HG03520 (cell line): ENCODE data around the gene TRIM9.

Experiments
- ATAC-seq: cut with Tn5 transposase; IDR thresholded peaks from one replicate; pipeline ENCODE4 v1.9.1; 2021; ENCODE audit warnings: mild to moderate bottlenecking, moderate library complexity; ENCODE audit not compliant: unreplicated experiment

Gene TRIM9

DNA sequence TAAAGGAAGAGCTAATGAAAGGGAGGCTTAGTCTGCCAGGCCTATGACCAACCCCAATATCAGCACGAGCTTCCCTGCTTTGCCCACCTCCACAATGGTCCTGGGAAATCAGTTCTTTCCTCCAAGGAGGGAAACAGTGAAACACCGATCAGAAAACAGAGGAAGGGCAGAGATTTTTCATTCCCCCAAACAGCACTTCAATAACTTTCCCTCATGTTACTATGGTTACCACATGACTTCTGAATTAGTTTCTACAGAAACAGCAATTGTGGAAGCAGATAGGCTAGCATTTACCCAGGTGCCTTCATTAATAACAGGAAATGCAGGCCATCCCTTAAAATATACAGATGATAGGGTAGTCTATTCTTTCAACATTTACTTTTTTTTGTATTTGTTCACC, 35.9 kb downstream of the TRIM9 start:
- no peak for ATAC-seq

GRCh38 chr14:51058382-51058781, 36.5 kb downstream of the TRIM9 start:
- no peak for ATAC-seq

DNA sequence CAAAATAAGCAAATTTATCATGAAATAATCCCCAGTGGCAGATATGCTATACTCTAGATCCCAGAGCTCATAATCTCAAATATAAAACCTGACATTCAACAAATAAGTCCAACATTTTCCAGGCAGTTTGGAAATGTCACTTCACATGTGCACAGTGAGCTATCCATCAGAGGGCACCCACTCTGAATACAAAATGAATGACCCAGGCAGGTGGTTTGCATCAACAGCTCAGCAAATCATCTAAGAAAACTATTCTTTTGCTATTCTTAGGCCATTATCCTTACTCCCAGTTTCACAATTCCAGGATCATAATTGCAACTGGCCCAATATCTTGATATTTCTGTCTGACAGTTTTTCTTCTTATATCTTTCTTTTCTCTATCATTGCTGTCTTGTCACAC, 38.5 kb downstream of the TRIM9 start:
- ATAC-seq: no peak

DNA sequence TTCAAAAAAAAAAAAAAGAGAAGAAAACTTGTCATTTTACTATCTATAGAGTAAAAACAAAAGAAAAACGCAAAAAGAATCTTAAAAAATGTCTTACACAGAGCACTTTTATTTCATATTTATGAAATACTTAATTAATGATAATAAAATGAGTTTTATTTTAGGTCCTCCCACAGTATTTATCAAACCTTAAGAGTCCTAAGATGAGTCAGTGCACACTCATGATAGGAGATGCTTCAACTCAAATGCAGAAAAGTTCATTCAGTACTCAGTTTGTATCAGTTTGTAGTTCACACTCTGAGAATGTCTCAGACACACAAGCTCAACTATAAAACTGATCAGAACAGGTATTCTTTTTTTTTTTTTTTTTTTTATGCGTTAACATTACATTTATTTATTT, 41.7 kb downstream of the TRIM9 start:
- no peak for ATAC-seq

DNA sequence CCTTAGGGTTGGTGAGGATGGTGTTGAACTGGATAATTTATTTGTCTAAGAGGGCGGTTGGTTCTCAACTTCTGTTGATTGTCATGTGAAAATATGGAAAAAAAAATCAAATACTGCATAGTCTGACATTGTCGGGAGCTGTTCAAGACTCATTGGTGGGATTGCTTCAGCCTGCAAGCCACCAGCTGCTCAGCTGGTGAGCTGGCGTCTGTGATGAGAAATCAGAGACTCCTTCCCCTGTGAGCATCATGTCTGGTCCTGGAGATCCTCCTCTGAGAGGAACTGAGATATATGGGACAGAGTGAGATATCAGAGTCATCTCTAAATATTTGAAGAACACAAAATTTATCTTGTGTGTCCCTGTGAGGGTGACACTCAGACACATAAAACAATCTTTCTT, 49.9 kb downstream of the TRIM9 start:
- no peak for ATAC-seq

DNA sequence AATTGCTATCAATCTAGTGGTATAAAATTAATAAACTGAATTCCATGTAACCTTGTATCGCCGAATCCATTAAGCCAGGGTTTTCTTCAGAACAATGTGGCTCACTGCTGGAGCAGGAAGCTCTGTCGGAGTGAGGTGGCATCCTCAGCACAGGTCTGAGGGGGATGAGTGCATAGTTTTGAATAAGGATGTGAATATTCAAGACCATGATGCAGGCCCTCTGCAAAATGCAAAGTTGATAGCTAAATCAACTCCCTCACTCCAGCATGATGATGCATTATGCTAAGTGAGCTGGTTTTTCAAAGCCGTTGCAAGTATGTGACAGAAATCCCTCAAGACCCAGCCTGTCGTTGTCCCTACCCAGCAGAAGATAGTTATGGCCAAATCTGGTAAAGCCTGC, 53.0 kb downstream of the TRIM9 start:
- no peak for ATAC-seq

DNA sequence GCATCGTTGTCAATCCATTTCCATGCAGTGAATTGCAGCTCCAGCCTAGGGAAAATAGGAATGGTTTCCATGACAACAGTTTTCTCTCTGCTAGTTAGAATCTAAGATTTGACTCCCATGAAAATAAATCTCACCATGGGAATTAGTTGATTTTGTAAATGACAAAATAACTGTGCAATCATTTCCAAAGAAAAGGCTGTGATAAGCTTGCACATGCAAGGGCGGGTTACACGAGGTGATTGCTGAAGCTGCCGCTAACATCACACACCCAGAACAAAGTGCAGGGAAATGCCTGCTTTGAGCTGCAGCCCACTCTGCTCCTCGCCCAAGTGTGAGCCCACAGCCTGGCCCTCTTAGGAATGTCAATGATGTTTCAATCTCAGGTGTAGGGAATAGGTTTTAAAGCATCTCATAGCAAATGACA, 53.8 kb downstream of the TRIM9 start:
- ATAC-seq: no peak

DNA sequence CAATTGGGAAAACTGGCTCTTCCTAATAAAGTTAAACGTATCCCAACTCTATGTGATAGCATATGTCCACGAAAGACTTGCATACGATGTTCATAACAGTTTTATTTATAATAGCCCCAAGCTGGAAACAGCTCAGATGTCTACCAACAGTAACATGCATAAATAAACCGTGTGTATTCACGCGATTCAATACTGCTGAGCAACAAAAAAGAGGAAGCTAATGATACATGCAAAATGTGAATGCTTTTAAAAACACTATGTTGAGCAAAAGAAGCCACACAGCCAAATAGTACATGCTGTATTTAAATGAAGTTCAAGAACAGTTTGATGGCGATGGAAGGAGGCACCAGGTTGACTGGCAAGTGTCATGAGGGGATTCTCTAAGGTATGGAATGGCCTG, 55.7 kb downstream of the TRIM9 start:
- ATAC-seq: no peak

- ATAC-seq: no peak
Observed at GRCh38 chr14:51035611-51036192, 59.2 kb downstream of the TRIM9 start.

DNA sequence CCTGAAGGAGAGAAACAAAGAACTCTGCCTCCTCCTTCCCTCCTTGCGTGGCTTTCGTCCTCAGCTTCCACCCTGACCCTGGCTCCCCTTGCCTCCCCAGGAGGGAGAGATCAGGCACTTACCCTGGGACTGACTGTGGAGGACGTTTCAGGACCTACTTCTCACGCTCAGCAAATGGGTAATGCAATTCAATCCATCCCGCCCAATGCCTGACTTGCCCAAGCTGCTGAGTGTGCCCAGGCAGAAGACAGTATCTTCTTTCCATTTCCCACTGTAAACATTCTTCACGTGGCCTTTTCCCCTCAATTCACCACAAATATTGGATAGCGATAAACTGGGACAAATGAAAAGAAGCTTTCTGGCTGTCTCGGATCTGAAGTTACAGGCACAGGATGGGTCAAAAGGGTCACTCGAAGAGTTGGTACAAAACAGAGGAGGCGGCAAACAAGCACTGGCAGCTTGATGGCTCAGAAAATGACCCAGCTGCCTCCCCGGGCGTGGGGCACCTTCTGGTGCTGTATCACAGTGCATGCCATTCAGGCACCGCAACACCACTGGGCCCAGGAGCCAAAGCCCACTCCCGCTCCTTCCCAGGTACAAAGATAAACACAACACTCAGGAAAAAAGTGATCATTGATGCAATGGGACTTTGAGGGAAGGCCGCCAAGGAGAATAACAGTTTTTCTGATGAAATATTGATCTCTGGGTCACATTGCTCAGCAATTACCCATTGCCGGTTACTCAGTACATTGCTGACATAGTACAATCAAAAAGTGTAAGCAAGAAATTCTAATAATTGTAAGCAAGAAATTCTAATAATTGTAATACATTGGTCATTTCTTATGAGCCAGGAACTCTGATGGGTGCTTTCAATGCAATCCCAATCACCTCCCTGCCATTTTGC, 65.8 kb downstream of the TRIM9 start:
- no peak for ATAC-seq

- no peak for ATAC-seq
Observed at GRCh38 chr14:51028361-51028760, 66.5 kb downstream of the TRIM9 start.

GRCh38 chr14:51024377-51024776, 70.5 kb downstream of the TRIM9 start:
- no peak for ATAC-seq

DNA sequence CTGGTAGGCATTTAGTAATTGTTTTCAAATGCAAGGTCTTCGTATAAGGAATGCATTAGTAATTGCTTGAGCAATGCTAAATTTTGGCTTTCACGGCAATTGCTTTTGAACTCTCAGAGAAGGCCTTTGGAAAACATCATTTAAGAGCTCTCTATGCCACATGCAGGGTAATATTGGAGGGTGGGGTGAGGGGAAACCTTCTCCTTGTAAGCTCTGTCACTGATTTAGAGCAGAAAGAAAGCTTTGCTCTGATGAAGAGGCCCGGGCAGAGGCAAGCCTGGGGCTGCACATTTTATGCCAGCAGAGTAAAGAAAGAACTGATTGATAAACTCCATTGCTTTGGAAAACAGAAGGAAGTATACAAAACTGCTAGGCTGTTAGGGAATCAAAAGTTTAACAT, 70.9 kb downstream of the TRIM9 start:
- no peak for ATAC-seq

GRCh38 chr14:51022769-51023168, 72.1 kb downstream of the TRIM9 start:
- no peak for ATAC-seq

- ATAC-seq: no peak
Observed at GRCh38 chr14:51020024-51020710, 74.7 kb downstream of the TRIM9 start.

DNA sequence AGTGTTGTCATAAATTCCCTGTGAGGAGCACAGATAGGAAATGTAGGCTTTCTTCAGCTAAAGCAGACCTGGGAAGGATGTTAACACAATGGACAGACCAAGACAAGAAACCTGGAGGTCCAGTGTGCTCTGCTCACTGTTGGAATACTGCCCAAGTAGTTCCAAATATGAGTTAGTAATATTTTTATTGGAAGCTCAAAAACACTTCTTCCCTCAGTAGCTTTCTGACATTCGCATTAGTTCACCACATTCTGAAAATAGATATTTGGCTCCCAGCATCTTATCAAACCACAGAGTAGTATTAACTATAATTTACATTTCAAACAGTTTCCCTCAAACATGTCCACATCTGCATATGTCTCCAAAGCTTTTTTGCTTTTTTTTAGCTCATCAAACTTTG, 75.8 kb downstream of the TRIM9 start:
- ATAC-seq: no peak

GRCh38 chr14:51018521-51018920, 76.4 kb downstream of the TRIM9 start:
- ATAC-seq: no peak

DNA sequence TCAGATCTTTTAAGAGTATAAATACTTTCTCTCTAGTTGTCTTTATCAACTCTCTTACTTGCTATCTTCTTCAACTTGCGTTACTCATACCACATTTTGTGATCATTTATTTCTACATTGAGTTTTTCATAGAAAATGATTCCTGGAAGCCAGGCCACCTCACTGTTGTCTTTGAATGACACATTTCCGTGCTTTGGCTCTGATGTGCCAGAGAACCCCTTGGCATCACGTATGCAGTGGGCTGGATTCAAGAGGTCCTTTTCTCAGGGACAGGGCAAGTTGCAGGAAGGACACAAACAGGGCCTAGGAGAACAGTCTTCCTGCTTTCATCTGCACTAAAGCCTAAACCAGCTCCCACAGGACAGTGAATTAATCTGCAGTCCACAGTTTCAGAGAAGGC, 80.3 kb downstream of the TRIM9 start:
- ATAC-seq: no peak

GRCh38 chr14:51014086-51014485, 80.8 kb downstream of the TRIM9 start:
- ATAC-seq: no peak

DNA sequence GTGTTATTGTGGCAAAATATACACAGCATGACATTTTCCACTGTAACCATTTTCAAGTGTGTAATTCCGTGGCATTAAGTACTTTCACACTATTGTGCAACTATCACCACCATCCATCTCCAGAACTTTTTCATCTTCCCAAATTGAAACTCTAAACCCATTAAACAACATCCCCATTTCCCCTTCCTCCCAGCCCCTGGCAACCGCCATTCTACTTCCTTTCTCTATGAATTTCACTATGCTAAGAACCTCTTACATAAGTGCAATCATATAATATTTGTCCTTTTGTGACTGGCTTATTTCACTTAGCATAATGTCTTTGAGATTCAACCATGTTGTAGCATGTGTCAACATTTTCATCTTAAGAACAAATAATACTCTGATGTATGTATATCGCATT, 82.8 kb downstream of the TRIM9 start:
- no peak for ATAC-seq

GRCh38 chr14:51008446-51008845, 86.5 kb downstream of the TRIM9 start:
- ATAC-seq: no peak

DNA sequence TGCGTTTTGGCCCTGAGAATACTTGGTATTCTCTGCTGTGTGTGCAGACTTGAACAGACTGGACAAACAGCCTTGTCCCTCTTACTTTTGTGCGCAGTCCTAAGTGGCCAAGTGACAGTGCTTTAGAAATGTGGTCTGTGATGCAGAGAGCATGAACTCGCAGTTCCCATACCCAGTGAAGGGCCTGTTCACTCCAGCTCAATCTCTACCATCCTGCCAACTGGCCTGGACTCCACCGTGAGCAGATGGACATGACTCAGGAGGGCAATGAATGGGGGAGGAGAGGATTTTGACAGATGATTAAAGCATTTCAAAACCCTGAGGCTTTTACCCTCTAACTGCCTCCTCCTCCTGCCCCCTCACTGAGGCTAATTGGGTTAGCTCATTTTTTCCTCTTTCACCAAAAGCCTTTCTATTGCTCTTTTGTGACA, 88.1 kb downstream of the TRIM9 start:
- ATAC-seq: no peak
